NCI-H1048 (cell line): ENCODE results near the gene MSRB2.

Experiments
- DNase-seq: peaks from one replicate; lab custom pipeline; 2025; lab: John Stamatoyannopoulos, UW

The MSRB2 gene

DNA sequence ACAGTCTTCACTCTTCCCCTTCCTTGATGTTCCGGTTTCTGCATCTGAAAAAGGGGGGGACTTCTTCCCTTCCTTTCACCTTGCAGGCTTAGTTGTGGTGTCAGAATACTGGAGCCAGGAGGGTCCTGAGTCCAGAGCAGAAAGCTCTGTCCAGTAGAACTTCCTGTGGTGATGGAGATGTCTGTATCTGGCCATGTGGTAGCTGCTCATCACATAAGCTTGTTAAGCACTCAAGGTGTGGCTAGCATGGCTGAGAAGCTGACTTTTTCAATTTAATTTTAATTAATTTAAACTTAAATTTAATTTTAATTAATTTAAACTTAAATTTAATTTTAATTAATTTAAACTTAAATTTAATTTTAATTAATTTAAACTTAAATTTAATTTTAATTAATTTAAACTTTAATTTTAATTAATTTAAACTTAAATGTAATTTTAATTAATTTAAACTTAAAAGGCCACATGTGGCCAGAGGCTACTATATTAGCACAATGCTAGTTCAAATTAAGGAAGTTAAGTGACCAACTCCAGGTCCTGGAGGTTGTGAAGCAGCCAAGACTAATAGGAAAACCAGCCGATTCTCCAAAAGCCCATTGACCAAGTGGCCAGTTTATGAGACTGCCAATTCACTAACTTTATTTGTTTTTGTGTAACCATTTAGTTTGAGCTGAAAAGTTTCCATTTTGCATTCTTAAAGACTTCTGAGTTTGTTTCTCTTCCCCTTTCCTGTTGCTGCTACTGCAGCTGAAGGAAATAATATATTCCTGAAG is 16.3 kb downstream of the MSRB2 start:
- DNase-seq, result no peak

GRCh38 chr10:23114228-23114850 is 19.0 kb downstream of the MSRB2 start:
- no peak for DNase-seq

- DNase-seq, result no peak
These were observed 21.3 kb downstream of the MSRB2 start for GRCh38 chr10:23116486-23117205.

- no peak for DNase-seq
These were observed 24.9 kb downstream of the MSRB2 start for GRCh38 chr10:23120001-23120934.

GRCh38 chr10:23121135-23121534 is 25.8 kb downstream of the MSRB2 start:
- no peak for DNase-seq

GRCh38 chr10:23136462-23136861 is 41.1 kb downstream of the MSRB2 start:
- DNase-seq, result no peak

DNA sequence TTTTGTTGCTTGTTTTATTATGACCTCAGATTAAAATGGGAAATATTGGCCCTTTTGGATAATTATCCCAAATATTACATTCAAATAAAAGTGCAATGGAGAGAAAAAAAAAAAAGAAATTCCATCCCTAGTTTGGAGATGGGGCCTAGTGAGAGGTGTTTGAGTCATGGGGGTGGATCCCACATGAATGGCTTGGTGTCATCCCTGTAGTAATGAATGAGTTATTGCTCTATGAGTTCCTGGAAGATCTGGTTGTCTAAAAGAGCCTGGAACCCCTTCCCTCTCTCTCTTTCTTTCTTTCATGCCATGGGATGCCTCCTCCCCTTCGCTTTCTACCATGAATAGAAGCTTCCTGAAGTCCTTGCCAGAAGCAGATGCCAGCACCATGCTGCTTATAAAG is 44.3 kb downstream of the MSRB2 start:
- no peak for DNase-seq

- no peak for DNase-seq
These were observed 46.6 kb downstream of the MSRB2 start for GRCh38 chr10:23141995-23142394.

DNA sequence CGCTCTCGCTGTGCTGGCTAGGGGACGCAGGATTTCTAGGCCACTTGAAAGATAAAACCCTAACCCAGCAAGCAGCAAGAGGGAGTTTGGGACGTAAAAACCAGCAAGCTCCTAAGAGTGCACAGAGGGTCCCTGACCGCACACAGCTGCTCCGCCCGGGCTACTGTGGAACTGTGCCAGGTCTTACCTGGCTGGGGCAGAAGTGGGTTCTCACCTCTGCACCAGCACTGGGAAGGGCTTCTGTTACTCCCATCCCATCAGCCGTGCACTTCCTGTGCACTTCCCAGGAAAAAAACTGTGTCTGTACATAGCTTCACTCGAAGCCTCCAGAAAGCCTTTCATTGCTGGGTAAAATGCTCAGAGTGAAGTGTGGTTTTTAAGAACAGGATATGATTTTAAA is 50.9 kb downstream of the MSRB2 start:
- no peak for DNase-seq

- no peak for DNase-seq
These were observed 51.7 kb downstream of the MSRB2 start for GRCh38 chr10:23147035-23147434.

DNA sequence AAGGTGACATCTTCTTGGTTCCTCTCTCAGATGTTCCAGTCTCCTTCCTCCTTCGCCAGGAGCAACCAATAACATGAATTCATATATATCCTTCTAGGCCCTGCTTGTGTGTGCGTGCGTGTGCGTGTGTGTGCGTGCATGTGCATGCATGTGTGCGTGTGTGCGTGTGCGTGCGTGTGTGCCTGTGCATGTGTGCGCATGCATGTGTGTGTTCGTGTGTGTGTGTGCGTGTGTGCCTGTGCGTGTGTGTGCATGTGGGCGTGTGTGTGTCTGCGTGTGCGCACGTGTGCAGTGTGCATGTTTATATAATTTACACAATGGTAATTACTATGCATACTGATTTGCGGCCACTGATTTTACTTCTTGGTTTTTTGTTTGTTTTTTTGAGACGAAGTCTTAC is 52.8 kb downstream of the MSRB2 start:
- DNase-seq, result no peak

DNA sequence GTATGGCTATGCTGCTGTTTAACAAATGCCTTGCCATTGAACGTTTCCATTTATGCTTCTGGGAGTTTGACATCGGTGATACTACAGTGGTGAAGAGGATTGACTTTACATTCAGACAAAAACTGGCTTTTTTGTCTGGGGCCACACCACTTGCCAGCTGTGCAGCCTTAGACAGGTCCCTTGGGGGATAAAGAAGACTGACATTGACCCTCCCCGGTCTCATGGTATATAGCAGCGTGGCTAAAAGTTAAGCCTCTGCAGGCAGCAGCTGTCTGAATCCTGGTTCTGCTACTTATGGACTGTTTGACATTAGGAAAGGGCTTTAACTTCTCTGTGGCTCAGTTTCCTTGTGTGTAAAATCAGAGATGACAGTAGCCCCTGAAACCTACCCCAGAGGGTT is 54.7 kb downstream of the MSRB2 start:
- no peak for DNase-seq

GRCh38 chr10:23150610-23151009 is 55.2 kb downstream of the MSRB2 start:
- DNase-seq, result no peak

GRCh38 chr10:23151071-23151470 is 55.7 kb downstream of the MSRB2 start:
- DNase-seq, result no peak

DNA sequence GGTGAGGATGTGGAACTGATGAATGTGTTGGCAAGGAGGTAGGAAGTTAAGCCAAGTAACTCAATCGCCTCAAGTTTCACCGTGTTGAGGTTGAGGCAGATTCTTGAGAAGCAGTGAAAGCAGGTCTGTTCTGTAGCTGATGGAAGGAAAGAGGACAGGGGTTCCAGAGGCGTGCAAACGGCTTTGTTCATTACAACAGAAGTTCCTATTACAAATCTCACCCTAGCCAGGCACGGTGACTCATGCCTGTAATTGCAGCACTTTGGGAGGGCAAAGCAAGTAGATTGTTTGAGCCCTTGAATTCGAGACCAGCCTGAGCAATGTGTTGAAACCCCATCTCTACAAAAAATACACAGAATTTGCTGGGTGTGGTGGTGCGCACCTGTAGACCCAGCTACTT is 59.8 kb downstream of the MSRB2 start:
- DNase-seq, result no peak

DNA sequence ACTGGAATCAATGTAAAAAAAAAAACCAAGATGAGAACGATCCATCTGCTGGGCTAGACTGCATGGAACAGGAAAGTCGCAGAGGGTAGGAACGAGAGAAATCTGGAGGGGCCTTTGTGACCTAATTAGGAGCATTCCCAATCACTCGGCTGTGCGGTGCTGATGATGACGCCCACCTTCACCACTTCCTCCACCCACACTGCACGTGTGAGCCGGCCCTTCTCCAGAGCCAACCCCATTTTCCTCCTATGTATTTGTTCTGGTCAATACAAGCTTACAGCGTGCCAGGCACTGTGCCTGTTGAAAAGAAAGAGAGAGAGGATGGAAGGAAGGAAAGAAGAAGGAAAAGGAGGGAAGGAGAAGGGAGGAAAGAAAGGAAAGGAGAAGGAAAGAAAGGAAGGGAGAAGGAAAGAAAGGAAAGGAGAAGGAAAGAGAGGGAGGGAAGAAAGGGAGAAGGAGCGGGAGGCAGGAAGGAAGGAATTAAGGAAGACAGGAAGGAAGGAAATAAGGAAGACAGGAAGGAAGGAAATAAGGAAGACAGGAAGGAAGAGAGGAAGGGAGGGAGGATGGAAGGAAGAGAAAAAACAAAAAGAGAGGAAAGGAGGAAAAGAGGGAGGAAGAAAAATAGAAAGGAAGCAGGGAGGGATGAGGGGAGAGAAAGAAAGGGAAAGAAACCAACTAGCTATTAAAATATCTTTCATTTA is 61.2 kb downstream of the MSRB2 start:
- no peak for DNase-seq

DNA sequence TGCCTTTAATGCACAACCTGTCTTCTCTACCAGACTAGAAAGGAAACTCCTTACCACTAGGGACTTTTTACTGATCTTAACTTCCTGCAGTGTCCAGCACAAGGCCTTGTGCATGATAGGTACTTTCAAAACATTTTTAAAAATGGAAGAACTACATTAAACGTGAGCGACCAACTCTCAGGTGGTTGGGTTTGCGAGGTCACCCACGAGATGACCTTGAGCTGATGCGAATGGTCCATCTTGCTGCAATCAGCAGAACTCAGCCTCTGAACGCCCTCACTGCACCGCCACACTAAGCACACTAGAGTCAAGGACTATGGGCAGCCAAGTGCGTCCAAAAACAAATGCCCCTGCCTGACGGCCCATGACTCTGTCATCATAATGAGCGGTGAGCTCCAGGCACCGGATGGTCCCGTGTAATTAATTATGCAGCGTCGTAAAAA is 61.9 kb downstream of the MSRB2 start:
- no peak for DNase-seq

- DNase-seq, result no peak
These were observed 62.5 kb downstream of the MSRB2 start for GRCh38 chr10:23157691-23158369.

- no peak for DNase-seq
These were observed 63.0 kb downstream of the MSRB2 start for GRCh38 chr10:23158370-23158769.

- DNase-seq, result peak; percentile 26
These were observed 76.0 kb downstream of the MSRB2 start for GRCh38 chr10:23171232-23171876.
